Endothelial cell of umbilical vein (primary cell): ENCODE measurements around the gene GYS2. TPM values are rescaled to one million over a fixed set of nuclear protein-coding genes. Genes with fewer than 3 reads are reported as not detected.
A peak's percentile ranks its signal among the peaks of the same experiment; 100 is the strongest.

Source experiments
- BruUV-seq: library from RNA; stranded (reverse); fragments of 400-500 nt; replicated peaks from 2 replicates; lab custom pipeline; 2021; lab: Mats Ljungman, UMichigan
- CTCF ChIA-PET: fragments of 300-600, 350-600 bp; sonication (Branson Sonifier 250); formaldehyde crosslinking; loops from one replicate; lab custom pipeline; 2021; ENCODE audit warnings: antibody characterized with exemption, inconsistent platforms; lab: Charles Lee
- POLR2A ChIA-PET: fragments of 300-600, 350-600 bp; sonication (Branson Sonifier 250); formaldehyde crosslinking; loops from one replicate; lab custom pipeline; 2021; ENCODE audit warnings: antibody characterized with exemption, inconsistent platforms; lab: Charles Lee
- DNase-seq: peaks from one replicate; pipeline ENCODE4 v3.0.0-alpha.2; 2011; ENCODE audit warnings: low read depth, low spot score
- FAIRE-seq: peaks from 2 replicates; lab custom pipeline; 2011; peaks lifted over from hg19 to GRCh38; lab: Jason Lieb, UNC
- H2AFZ ChIP-seq: 2 replicates; pipeline ENCODE4 v1.6.0; 2012; ENCODE audit warnings: low read depth, low read length, control low read depth, inconsistent platforms
- H3K27ac ChIP-seq: 2 replicates; pipeline ENCODE4 v1.5.1; 2011; ENCODE audit warnings: low read depth, mild to moderate bottlenecking, control low read depth, low read length, moderate library complexity; ENCODE audit not compliant: insufficient read depth
- H3K27me3 ChIP-seq, 2 experiments: 2 replicates each; pipeline versions ENCODE4 v1.6.0 to v1.6.1; 2011; ENCODE audit warnings: low read length in 2 of 2, mixed read lengths in 1 of 2; ENCODE audit not compliant: control insufficient read depth in 2 of 2, insufficient read depth in 2 of 2
- H3K36me3 ChIP-seq, 2 experiments: 2 replicates in 1 of 2; 3 replicates in 1 of 2; pipeline ENCODE4 v1.5.1; 2011; ENCODE audit warnings: low read length in 2 of 2, mild to moderate bottlenecking in 1 of 2, moderate library complexity in 1 of 2; ENCODE audit not compliant: control insufficient read depth in 2 of 2, insufficient read depth in 2 of 2; ENCODE audit errors: extremely low read depth in 1 of 2
- H3K4me1 ChIP-seq: 3 replicates; pipeline ENCODE4 v1.5.1; 2011; ENCODE audit warnings: mild to moderate bottlenecking, low read length; ENCODE audit not compliant: control insufficient read depth, insufficient read depth; ENCODE audit errors: extremely low read depth
- H3K4me2 ChIP-seq: 2 replicates; pipeline ENCODE4 v1.6.1; 2011; ENCODE audit warnings: low read length, control low read depth, mixed read lengths; ENCODE audit not compliant: insufficient read depth
- H3K4me3 ChIP-seq, 3 experiments: fragments of 200-600 bp in 1 of 3; sonication (generic), shearing (Covaris generic) in 1 of 3; replicated peaks in 1 of 3; 2 replicates each; pipeline ENCODE4 v1.5.1; 2011 to 2016; ENCODE audit warnings: control low read depth in 3 of 3, low read length in 3 of 3, mild to moderate bottlenecking in 2 of 3, inconsistent platforms in 1 of 3, low read depth in 1 of 3, moderate library complexity in 1 of 3; ENCODE audit not compliant: insufficient read depth in 1 of 3
- H3K79me2 ChIP-seq: 2 replicates; pipeline ENCODE4 v1.6.0; 2012; ENCODE audit warnings: low read length, inconsistent platforms; ENCODE audit not compliant: control insufficient read depth, insufficient read depth
- H3K9ac ChIP-seq: replicated peaks from 2 replicates; pipeline ENCODE3; 2011; ENCODE audit warnings: low read length, control low read depth; ENCODE audit not compliant: insufficient read depth; ENCODE audit errors: extremely low read depth
- H3K9me1 ChIP-seq: replicated peaks from 3 replicates; pipeline ENCODE4 v1.6.0; 2011; ENCODE audit warnings: mild to moderate bottlenecking, low read length; ENCODE audit not compliant: control insufficient read depth, insufficient read depth; ENCODE audit errors: extremely low read depth
- H3K9me3 ChIP-seq: replicated peaks from 2 replicates; pipeline ENCODE4 v1.5.1; 2012; ENCODE audit warnings: low read length, inconsistent platforms; ENCODE audit not compliant: control insufficient read depth, insufficient read depth
- H4K20me1 ChIP-seq: replicated peaks from 2 replicates; pipeline ENCODE3; 2011; ENCODE audit warnings: mild to moderate bottlenecking, low read length; ENCODE audit not compliant: control insufficient read depth, insufficient read depth; ENCODE audit errors: extremely low read depth
- CTCF ChIP-seq, 2 donors: IDR thresholded peaks; 1 replicate in 1 of 2; 2 replicates in 1 of 2; pipeline ENCODE4 v1.5.1; 2011; ENCODE audit warnings: low read length in 2 of 2, mild to moderate bottlenecking in 2 of 2, moderate library complexity in 2 of 2, control low read depth in 1 of 2, inconsistent platforms in 1 of 2, low read depth in 1 of 2; ENCODE audit not compliant: insufficient read depth in 1 of 2; ENCODE audit errors: extremely low read depth in 1 of 2
- EZH2 ChIP-seq: IDR thresholded peaks from 2 replicates; pipeline ENCODE4 v1.6.1; 2012; ENCODE audit warnings: borderline replicate concordance, low read depth, mild to moderate bottlenecking, moderate library complexity, low read length, inconsistent platforms; ENCODE audit not compliant: severe bottlenecking
- FOS ChIP-seq: IDR thresholded peaks from 2 replicates; pipeline ENCODE4 v1.6.1; 2011; ENCODE audit warnings: mild to moderate bottlenecking, low read length, moderate library complexity, borderline replicate concordance; ENCODE audit not compliant: insufficient read depth
- GATA2 ChIP-seq: IDR thresholded peaks from 2 replicates; pipeline ENCODE4 v1.7.0; 2011; ENCODE audit warnings: low read depth, mild to moderate bottlenecking, moderate library complexity, mixed read lengths, low read length; ENCODE audit not compliant: insufficient read length, insufficient read depth
- JUN ChIP-seq: IDR thresholded peaks from 2 replicates; pipeline ENCODE4 v1.6.1; 2011; ENCODE audit warnings: borderline replicate concordance, low read depth; ENCODE audit not compliant: insufficient read length, insufficient read depth
- MAX ChIP-seq: IDR thresholded peaks from 2 replicates; pipeline ENCODE4 v1.6.1; 2011; ENCODE audit not compliant: insufficient read depth, insufficient read length
- MYC ChIP-seq: IDR thresholded peaks from one replicate; pipeline ENCODE4 v1.6.1; 2011; ENCODE audit warnings: mild to moderate bottlenecking, low read depth, low read length
- POLR2A ChIP-seq: IDR thresholded peaks from 2 replicates; pipeline ENCODE4 v1.6.1; 2012; ENCODE audit warnings: low read depth, mild to moderate bottlenecking, control low read depth, low read length
- POLR2AphosphoS5 ChIP-seq: IDR thresholded peaks from 2 replicates; pipeline ENCODE4 v1.6.1; 2012; ENCODE audit warnings: low read depth, mild to moderate bottlenecking, control low read depth, low read length, moderate library complexity; ENCODE audit not compliant: insufficient read depth
- dilution Hi-C: fragments of 300-500 bp; cut with MboI; formaldehyde crosslinking; loops from one replicate; pipeline ENCODE4 v1.15.0; 2019; ENCODE audit warnings: low sequenced_read_pairs; ENCODE audit not compliant: extremely low pct_ligation_motif_present
- intact Hi-C: fragments of 100-400 bp; cut with micrococcal nuclease; formaldehyde crosslinking; loops from one replicate; pipeline ENCODE4 v1.10.0; 2022
- polyA plus RNA-seq, 4 experiments: library from polyadenylated mRNA; depleted of rRNA in 3 of 4; stranded (reverse) in 3 of 4; unstranded in 1 of 4; fragments of >200 nt; gene quantifications; 2 replicates each; pipeline versions ENCODE4 v1.2.1 to v1.2.3, GENCODE V29; 2011 to 2012; ENCODE audit warnings: missing spikeins in 1 of 4
- total RNA-seq: library from RNA; stranded (reverse); gene quantifications from 2 replicates; pipeline ENCODE4 v1.2.3, GENCODE V29; 2021

The GYS2 gene
- total and polyA plus RNA-seq, 2 donors (not counting 3 experiments of a cell fraction or from before 2014, with no cell fraction given) = 0.04 TPM; not detected in 1

- Histone ChIP-seq H3K27ac (no peak within 1 kb of the TSS), H3K9ac (no peak within 1 kb of the TSS), H4K20me1 (no peaks in the 10 kb centered on the region), H3K4me3 (peak within 1 kb of the TSS in 1 of 3 experiments; percentile 1), H3K27me3 (peaks cover 10 to 30% of the 10 kb centered on the region in 2 experiments), H3K4me1 (peaks cover 12% of the 10 kb centered on the region), H3K9me1 (no peaks in the 10 kb centered on the region), H2AFZ (peak within 1 kb of the TSS; percentile 99), H3K79me2 (no peaks in the 10 kb centered on the region), H3K9me3 (no peaks in the 10 kb centered on the region), H3K36me3 (no peaks in the 10 kb centered on the region), H3K4me2 (peak within 1 kb of the TSS; percentile 88)
- DNase-seq (no peak), FAIRE-seq (no peak)
- CTCF ChIA-PET = interaction anchor here (3.5 kb wide), 1 partner anchor 154 kb away, joined by 14 read pairs; no protein-coding TSS in a partner anchor
- dilution Hi-C loops (no loop called here), intact Hi-C loops (no loop called here)
- POLR2A ChIA-PET = no interaction called here
- TF ChIP-seq CTCF (IDR thresholded peaks at IDR 0.05; ENCODE audit: extremely low read depth in 1 of 2, insufficient read depth in 1 of 2, low read depth in 1 of 2, low read length in 2 of 2) = no peak
- no peak for TF ChIP-seq POLR2AphosphoS5
- TF ChIP-seq FOS = no peak
- no peak for TF ChIP-seq EZH2
- TF ChIP-seq GATA2 = no peak
- no peak for TF ChIP-seq MYC
- TF ChIP-seq MAX = no peak
- no peak for TF ChIP-seq JUN
- no peak for TF ChIP-seq POLR2A
- no TSS peak for BruUV-seq
Observed at GRCh38 chr12:21526053-21526452, 78.6 kb downstream of the GYS2 start, which contains the start of gene SPX. TSS of gene SPX (plus strand) at chr12:21526296. CDS start at chr12:21526473, 177 bp downstream.
